GM12865 (cell line): ENCODE measurements around the gene MOV10L1.

Source experiments
- DNase-seq: peaks from one replicate; pipeline ENCODE4 v3.0.0; 2010; ENCODE audit warnings: low read depth
- H3K4me3 ChIP-seq: 2 replicates; pipeline ENCODE4 v1.5.1; 2011; ENCODE audit warnings: mild to moderate bottlenecking, low read depth, low read length, control low read depth
- TF ChIP-seq, protein P1 (sequence below): IDR thresholded peaks from 2 replicates; pipeline ENCODE4 v1.5.1; 2011; ENCODE audit warnings: low read length, control low read depth, low read depth, inconsistent platforms; ENCODE audit not compliant: insufficient read depth; ENCODE audit errors: missing control alignments

The MOV10L1 gene

DNA sequence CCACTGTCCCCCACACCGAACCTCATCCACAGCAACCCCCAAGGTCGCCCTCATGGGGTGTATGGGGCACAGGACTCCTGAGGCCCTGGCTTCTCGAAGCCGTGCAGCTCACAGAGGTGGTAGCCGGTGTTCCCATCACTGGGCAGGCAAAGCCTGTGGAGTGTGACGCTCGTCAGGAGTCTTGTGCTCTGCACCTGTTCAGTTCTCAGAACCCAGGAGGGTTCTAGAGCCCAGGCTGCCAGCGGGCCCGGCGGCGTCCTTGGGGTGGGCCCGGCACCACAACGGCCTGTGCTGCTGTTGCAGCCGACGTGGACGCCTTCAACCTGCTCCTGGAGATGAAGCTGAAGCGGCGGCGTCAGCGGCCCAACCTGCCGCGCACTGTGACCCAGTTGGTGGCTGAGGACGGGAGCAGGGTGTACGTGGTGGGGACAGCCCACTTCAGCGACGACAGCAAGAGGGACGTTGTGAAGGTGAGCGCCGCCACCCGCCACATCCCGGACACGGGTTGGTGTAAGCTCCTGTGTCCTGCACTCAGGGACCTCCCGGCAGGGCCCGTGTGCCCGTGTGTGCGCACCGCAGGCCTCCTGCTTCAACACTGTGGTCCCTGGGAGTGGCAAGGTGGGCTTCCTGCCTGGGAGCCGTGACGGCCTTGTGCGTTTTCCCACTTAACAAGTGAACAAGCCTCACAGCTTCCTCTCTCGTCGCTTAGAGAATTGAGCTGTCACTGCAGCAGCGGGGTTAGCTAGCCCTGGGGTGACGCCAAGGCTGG lies 104.4 kb downstream of the MOV10L1 start:
- no peak overlapping the region for H3K4me3 ChIP-seq
- TF ChIP-seq, protein P1, sequence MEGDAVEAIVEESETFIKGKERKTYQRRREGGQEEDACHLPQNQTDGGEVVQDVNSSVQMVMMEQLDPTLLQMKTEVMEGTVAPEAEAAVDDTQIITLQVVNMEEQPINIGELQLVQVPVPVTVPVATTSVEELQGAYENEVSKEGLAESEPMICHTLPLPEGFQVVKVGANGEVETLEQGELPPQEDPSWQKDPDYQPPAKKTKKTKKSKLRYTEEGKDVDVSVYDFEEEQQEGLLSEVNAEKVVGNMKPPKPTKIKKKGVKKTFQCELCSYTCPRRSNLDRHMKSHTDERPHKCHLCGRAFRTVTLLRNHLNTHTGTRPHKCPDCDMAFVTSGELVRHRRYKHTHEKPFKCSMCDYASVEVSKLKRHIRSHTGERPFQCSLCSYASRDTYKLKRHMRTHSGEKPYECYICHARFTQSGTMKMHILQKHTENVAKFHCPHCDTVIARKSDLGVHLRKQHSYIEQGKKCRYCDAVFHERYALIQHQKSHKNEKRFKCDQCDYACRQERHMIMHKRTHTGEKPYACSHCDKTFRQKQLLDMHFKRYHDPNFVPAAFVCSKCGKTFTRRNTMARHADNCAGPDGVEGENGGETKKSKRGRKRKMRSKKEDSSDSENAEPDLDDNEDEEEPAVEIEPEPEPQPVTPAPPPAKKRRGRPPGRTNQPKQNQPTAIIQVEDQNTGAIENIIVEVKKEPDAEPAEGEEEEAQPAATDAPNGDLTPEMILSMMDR, result no peak
- DNase-seq, result no peak

DNA sequence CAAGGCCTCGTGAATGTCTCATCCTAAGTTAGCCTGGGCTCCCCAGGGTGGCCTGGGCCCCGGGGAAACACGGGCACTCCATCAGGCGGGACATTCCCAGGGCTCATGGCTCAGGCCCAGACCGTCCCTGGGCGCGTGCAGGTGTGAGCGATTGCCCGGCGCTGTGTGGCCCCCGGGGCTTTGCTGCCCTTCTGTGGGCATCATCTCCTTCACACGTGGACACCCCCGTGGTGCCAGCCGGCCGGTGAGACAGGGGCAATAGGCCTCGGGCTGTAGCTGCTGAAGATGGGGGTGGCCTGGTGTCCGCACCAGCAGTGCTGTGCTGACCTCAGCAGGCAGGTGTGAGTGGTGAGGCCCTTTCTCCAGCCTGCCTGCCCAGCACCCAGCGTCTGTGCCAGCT lies 106.5 kb downstream of the MOV10L1 start:
- H3K4me3 ChIP-seq, result no peak overlapping the region
- no peak for DNase-seq
- TF ChIP-seq, protein P1, result no peak

DNA sequence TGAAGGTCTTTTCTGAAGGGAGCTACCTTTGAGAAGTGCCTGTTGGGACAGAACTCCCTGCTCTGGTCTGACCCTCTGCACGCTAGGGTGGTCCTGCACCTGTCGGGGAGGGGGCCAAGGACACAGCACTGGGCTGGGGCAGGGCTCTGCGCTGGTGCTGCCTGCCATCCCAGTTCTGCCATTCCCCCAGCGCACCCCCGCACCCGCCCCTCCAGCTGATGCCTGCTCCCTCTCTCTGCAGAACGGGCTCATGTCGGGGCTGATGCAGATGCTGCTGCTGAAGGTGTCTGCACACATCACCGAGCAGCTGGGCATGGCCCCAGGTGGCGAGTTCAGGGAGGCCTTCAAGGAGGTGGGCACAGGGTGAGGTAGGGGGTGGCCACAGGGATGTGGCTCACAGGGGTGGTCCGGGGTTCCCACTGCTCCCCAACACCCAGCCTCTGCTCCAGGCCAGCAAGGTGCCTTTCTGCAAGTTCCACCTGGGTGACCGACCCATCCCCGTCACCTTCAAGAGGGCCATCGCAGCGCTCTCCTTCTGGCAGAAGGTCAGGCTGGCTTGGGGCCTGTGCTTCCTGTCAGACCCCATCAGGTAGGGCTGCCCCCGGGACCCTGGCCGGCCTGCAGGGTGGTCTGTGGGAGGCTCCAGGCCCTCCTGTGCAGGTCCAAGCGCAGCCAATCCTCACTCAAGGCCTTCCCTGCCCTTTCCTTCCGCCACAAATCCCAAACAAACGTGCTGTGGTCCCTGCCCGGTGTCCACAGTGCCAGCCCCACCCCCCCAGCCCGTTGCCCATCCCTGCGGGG lies 107.4 kb downstream of the MOV10L1 start:
- no peak overlapping the region for H3K4me3 ChIP-seq
- DNase-seq, result no peak
- TF ChIP-seq, protein P1, result no peak

DNA sequence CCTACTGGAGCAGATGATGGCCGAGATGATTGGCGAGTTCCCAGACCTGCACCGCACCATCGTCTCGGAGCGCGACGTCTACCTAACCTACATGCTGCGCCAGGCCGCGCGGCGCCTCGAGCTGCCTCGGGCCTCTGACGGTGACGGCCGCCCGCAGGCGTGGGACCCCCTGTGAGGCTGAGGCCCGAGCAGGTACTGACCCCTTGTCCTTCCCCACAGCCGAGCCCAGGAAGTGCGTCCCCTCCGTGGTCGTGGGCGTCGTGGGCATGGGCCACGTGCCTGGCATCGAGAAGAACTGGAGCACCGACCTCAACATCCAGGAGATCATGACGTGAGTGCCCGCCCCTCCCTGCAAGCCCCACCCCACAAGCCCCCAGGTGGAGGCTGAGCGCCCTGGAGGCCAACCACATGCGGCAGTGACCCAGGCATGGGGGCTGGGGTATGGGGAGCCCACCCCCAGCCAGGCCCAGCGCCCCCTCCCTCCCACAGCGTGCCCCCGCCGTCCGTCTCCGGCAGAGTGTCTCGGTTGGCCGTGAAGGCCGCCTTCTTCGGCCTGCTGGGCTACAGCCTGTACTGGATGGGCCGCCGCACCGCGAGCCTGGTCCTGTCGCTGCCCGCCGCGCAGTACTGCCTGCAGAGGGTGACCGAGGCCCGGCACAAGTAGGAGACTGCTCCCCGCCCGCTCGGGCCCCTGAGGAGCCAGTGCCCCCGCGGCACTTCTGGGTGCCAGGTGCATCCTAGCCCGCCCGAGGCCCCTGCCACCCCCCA lies 108.2 kb downstream of the MOV10L1 start:
- no peak for DNase-seq
- TF ChIP-seq, protein P1, result no peak
- H3K4me3 ChIP-seq, result no peak overlapping the region

DNA sequence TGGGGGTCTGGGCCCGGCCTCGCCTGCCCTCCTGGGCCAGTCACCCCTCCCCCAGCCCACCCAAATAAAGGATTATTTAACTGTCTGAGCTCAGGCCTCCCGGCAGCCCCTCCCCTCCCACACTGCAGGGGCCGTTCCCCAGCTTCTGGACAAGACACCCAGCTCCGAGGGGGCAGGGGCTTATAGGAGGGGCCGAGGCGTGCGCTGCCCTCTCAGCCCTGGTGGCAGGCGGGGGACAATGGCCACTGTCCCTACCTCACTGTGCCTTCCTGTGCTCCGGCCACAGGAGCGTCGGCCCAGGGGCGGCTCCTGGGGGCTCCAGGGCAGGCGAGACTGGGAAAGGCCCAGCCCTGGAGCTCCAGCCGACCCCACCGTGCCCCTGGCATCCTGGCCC lies 108.8 kb downstream of the MOV10L1 start:
- H3K4me3 ChIP-seq, result no peak overlapping the region
- TF ChIP-seq, protein P1, result no peak
- DNase-seq, result no peak

DNA sequence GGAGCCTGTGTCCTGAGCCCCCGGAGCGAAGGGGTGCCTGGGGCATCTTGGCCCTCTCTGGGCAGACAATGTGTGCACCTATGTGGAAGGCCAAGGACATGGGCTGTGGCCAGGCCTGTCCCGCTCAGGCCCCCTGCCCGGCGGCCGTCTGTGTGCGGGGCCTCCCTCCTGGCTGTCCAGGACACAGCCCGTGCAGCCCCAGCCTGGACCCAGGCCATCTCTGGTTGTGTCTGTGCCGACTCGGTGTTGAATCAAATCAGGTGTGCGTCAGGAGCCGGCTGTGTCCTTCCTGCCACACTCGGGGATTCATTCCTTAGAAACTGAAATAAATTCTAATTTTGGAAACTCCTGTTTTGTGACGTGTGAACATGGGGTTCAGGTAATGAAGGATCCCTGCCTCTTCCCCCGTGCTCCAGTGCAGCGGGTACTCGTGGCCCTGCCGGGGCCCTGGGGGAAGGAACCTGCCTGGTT lies 109.5 kb downstream of the MOV10L1 start:
- DNase-seq, result no peak
- no peak overlapping the region for H3K4me3 ChIP-seq
- TF ChIP-seq, protein P1, result no peak
